Adrenal gland (tissue), 12 donors: ENCODE results near the gene PRR15. TPM values are rescaled to one million over a fixed set of nuclear protein-coding genes. Genes with fewer than 3 reads are reported as not detected.

Source experiments
- DNase-seq, 7 donors: peaks; one replicate each; pipeline ENCODE4 v3.0.0-alpha.2; 2019 to 2020
- H3K27ac ChIP-seq, 5 donors: fragments of 200-600 bp; sonication (generic) in 4 of 5; 1 replicate in 3 of 5; 2 replicates in 2 of 5; pipeline versions ENCODE4 v1.5.1 to v1.8.0; 2016 to 2020; ENCODE audit warnings: mild to moderate bottlenecking in 1 of 5
- H3K27me3 ChIP-seq: fragments of 200-600 bp; 2 replicates; pipeline ENCODE4 v1.8.0; 2021
- H3K36me3 ChIP-seq, 2 donors: fragments of 200-600 bp; replicated peaks in 1 of 2; 1 replicate in 1 of 2; 2 replicates in 1 of 2; pipeline versions ENCODE4 v1.5.1 to v1.8.0; 2018 to 2022
- H3K4me1 ChIP-seq, 2 donors: fragments of 200-600 bp; replicated peaks in 1 of 2; 1 replicate in 1 of 2; 2 replicates in 1 of 2; pipeline versions ENCODE4 v1.5.1 to v1.8.0; 2018 to 2021
- H3K4me3 ChIP-seq, 4 donors: fragments of 200-600 bp; sonication (generic) in 3 of 4; one replicate each; pipeline ENCODE4 v1.5.1; 2016 to 2018
- H3K9me3 ChIP-seq, 3 donors: fragments of 200-600 bp; sonication (generic) in 1 of 3; replicated peaks in 1 of 3; 1 replicate in 2 of 3; 2 replicates in 1 of 3; pipeline versions ENCODE4 v1.5.1 to v1.8.0; 2016 to 2021
- POLR2A ChIP-seq, 2 donors: fragments of 450-650 bp; IDR thresholded peaks; one replicate each; pipeline ENCODE4 v1.6.1; 2017; ENCODE audit warnings: antibody characterized with exemption in 2 of 2, mild to moderate bottlenecking in 2 of 2, moderate library complexity in 1 of 2
- WGBS, 4 donors: extraction: QIAGEN DNeasy Blood & Tissue Kit in 2 of 4; methylation state at CpG; one replicate each; pipeline versions ENCODE4 v1.1.5 to v1.1.7; 2013 to 2017; 5-methylcytosine and 5-hydroxymethylcytosine counted together
- intact Hi-C, 2 donors: fragments of 100-400 bp; cut with DNase I; formaldehyde crosslinking; loops; one replicate each; pipeline versions ENCODE4 v1.14.1 to v1.15.0; 2022 to 2023
- polyA plus RNA-seq, 3 donors: library from polyadenylated mRNA; stranded (reverse); fragments of 200-250 nt in 2 of 3; fragments of 350-450 nt in 1 of 3; fragmentation: Illumina TruSeq in 1 of 3; extraction: RNeasy Lipid Tissue Mini Kit (QIAGEN cat#74804) in 1 of 3; gene quantifications; one replicate each; pipeline ENCODE4 v1.2.3, GENCODE V29; 2013 to 2014
- total RNA-seq, 9 donors: library from RNA; depleted of rRNA in 4 of 9; stranded (reverse); fragments of >200 nt in 4 of 9; fragments of 120-200 nt in 1 of 9; fragmentation: NEBNext Ultra II Directional in 1 of 9; extraction: Animal tissue kit (Norgen Biotek cat#: 25700) in 1 of 9; gene quantifications; one replicate each; pipeline versions ENCODE4 v1.1.0 to v1.2.4, GENCODE V29; 2013 to 2023
- TF ChIP-seq, protein P1 (sequence below), 6 experiments: fragments of 450-650 bp in 4 of 6; fragments of 200-600 bp in 2 of 6; sonication (generic) in 1 of 6; IDR thresholded peaks; 1 replicate in 5 of 6; 2 replicates in 1 of 6; pipeline versions ENCODE4 v1.5.1 to v1.8.0; 2016 to 2021; ENCODE audit warnings: antibody characterized with exemption in 6 of 6, mild to moderate bottlenecking in 2 of 6, moderate library complexity in 1 of 6
- donor health status: healthy with polysubstance abuse.
- donor health status: Bipolar disorder and iron deficiency.
- donor health status: DM: yes; HTN: yes; CAD: no.
- donor health status: DM: no; HTN: no; CAD: no.
- donor health status: DM: no; HTN: no; CAD: no.
- donor health status: DM: yes; HTN: yes; CAD: no.

PRR15 gene
- total and polyA plus RNA-seq, 12 donors = 0.26 to 9.0 (median 1.1) TPM

DNA sequence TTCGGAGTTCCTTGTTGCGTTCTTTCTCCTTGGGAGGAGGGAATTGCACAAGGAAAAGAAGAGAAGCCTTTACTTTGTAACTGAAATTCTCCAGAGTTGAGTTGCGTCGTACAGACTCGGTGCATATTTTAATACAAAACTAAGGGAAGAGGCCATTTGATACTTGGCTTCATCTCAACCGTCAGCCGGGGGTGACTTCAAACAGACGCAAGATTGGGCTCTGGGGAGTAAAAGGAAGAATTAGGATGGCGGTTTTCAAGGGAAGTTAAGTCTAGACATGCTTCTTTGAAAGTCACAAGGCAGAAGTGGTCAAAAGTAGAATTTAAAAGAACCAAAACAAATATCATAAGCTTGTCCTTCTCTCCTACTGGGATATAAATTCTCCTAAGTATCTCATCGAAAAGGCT is 1.6 kb downstream of the PRR15 start:
- Histone ChIP-seq H3K4me1 (peaks cover 5 to 21% of the 10 kb centered on the region in 2 donors), H3K9me3 (no peaks in the 10 kb centered on the region), H3K27me3 (peaks cover 18% of the 10 kb centered on the region), H3K36me3 (no peaks in the 10 kb centered on the region), H3K4me3 (peak overlapping the region in 2 of 4 donors; percentile 47 to 60), H3K27ac (peak overlapping the region in 2 of 5 donors; percentile 41 to 68)
- intact Hi-C loops = no loop called here
- no peak for DNase-seq
- 22 to 25% (median 23%) methylated on average over 10 of the region's 10 CpGs for WGBS, 4 donors
- TF ChIP-seq, protein P1, sequence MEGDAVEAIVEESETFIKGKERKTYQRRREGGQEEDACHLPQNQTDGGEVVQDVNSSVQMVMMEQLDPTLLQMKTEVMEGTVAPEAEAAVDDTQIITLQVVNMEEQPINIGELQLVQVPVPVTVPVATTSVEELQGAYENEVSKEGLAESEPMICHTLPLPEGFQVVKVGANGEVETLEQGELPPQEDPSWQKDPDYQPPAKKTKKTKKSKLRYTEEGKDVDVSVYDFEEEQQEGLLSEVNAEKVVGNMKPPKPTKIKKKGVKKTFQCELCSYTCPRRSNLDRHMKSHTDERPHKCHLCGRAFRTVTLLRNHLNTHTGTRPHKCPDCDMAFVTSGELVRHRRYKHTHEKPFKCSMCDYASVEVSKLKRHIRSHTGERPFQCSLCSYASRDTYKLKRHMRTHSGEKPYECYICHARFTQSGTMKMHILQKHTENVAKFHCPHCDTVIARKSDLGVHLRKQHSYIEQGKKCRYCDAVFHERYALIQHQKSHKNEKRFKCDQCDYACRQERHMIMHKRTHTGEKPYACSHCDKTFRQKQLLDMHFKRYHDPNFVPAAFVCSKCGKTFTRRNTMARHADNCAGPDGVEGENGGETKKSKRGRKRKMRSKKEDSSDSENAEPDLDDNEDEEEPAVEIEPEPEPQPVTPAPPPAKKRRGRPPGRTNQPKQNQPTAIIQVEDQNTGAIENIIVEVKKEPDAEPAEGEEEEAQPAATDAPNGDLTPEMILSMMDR (IDR thresholded peaks at IDR 0.05) = no peak
- TF ChIP-seq POLR2A (IDR thresholded peaks at IDR 0.05) = no peak

DNA sequence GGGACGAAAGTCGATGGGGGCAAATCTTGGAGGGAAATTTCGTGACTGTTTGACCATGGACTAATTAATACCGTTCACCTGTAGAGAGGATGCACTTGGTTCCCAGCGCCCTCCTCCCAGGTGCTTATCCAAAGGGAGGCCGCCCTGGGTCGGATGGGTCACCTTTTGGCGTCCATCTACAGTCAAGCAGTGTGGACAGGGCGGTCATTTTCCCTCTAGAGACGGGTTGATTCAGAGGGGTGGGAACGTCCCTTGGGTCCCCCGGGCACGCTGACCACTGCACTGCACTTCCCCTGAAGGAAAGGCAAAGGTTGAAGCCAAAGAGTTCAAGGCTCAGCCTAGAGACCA is 2.0 kb downstream of the PRR15 start:
- 40 to 60% (median 45%) methylated on average over 4 to 13 of the region's 13 CpGs for WGBS, 4 donors
- Histone ChIP-seq H3K27me3 (peaks cover 18% of the 10 kb centered on the region), H3K9me3 (no peaks in the 10 kb centered on the region), H3K27ac (peak overlapping the region in 1 of 5 donors; percentile 68), H3K36me3 (no peaks in the 10 kb centered on the region), H3K4me3 (peak overlapping the region in 2 of 4 donors; percentile 47 to 60), H3K4me1 (peaks cover 5 to 21% of the 10 kb centered on the region in 2 donors)
- TF ChIP-seq, protein P1 (IDR thresholded peaks at IDR 0.05) = no peak
- TF ChIP-seq POLR2A (IDR thresholded peaks at IDR 0.05) = no peak
- no peak for DNase-seq
- intact Hi-C loops = no loop called here

DNA sequence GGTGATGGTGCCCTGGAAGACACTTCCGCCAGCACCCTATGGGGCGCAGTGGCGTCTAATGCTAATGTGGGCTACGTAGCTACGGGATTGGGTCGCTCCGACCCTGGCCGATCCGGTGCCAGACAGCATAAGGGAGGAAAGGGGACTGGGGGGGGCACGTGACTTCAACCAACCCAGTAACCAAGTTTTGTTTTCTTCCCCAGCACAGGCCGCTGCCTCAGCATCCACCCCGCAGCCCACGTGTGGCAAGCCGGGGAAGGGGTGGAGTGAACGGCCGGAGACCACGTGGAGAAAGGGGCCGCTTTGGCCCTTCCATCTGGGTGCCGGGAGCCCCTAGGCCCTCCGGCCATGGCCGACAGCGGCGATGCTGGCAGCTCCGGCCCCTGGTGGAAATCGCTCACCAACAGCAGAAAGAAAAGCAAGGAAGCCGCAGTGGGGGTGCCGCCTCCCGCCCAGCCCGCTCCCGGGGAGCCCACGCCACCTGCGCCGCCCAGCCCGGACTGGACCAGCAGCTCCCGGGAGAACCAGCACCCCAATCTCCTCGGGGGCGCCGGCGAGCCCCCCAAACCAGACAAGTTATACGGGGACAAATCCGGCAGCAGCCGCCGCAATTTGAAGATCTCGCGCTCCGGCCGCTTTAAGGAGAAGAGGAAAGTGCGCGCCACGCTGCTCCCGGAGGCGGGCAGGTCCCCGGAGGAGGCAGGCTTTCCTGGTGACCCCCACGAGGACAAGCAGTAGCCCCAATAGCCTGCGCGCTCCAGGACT is 2.5 kb downstream of the PRR15 start:
- no peaks in the 10 kb centered on the region for H3K9me3 ChIP-seq
- peak overlapping the region in 2 of 4 donors; percentile 26 to 60 for H3K4me3 ChIP-seq
- no peak overlapping the region for H3K27ac ChIP-seq
- intact Hi-C loops = no loop called here
- peak in 2 of 7 donors; percentile 8 to 14 for DNase-seq
- no peaks in the 10 kb centered on the region for H3K36me3 ChIP-seq
- TF ChIP-seq, protein P1 (IDR thresholded peaks at IDR 0.05) = no peak
- TF ChIP-seq POLR2A (IDR thresholded peaks at IDR 0.05) = no peak
- whole genome bisulfite sequencing, 4 donors = 30 to 64% (median 46%) methylated on average over 10 to 56 of the region's 56 CpGs
- H3K27me3 ChIP-seq = peaks cover 18% of the 10 kb centered on the region
- peaks cover 5 to 21% of the 10 kb centered on the region in 2 donors for H3K4me1 ChIP-seq

DNA sequence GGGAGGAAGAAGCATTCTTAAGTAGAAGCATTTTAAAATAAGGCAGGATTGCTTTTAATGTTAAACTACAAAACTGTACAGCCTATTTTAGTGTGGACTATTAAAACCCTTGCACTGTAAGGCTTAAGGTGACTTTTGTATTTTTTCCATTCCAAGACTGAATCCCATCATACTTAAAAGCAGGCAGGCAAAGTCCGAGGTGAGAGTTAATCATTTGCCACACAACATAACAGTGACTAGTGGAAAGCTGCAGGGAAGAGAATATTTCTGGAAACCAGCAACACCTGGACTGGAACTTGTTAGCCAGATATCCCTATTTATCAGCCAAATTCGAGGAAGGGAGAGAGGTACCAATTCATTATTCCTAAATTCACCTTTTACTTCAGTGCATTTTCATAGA is 3.5 kb downstream of the PRR15 start:
- Histone ChIP-seq H3K27ac (no peak overlapping the region), H3K27me3 (peaks cover 18% of the 10 kb centered on the region), H3K4me1 (peaks cover 5 to 21% of the 10 kb centered on the region in 2 donors), H3K4me3 (no peak overlapping the region), H3K36me3 (no peaks in the 10 kb centered on the region), H3K9me3 (no peaks in the 10 kb centered on the region)
- TF ChIP-seq, protein P1 (IDR thresholded peaks at IDR 0.05) = no peak
- no peak for TF ChIP-seq POLR2A (IDR thresholded peaks at IDR 0.05)
- DNase-seq = no peak
- 78 to 91% (median 86%) methylated on average over 2 of the region's 2 CpGs for WGBS, 4 donors
- intact Hi-C loops = no loop called here
